SU-DHL-6 (cell line): ENCODE measurements around the gene CTBP1.
"Not testable (repeated sequence)": the region's sequence is repeated elsewhere in the genome, so short reads cannot be mapped to it uniquely, and the experiment has no call there.

Experiments used
- H2AFZ ChIP-seq: fragments of 200-600 bp; sonication (generic); 2 replicates; pipeline ENCODE4 v1.6.1; 2014; ENCODE audit warnings: low read depth, mild to moderate bottlenecking, moderate library complexity, mixed read lengths, antibody characterized with exemption, low read length; ENCODE audit not compliant: severe bottlenecking
- H3F3A ChIP-seq: fragments of 200-600 bp; shearing (Covaris generic); 2 replicates; pipeline ENCODE4 v1.6.0; 2016; ENCODE audit warnings: antibody characterized with exemption, mild to moderate bottlenecking; ENCODE audit not compliant: insufficient read depth
- H3K27ac ChIP-seq: fragments of 200-600 bp; sonication (generic); 2 replicates; pipeline ENCODE4 v1.5.1; 2016; ENCODE audit warnings: low read depth, mild to moderate bottlenecking, low read length, moderate library complexity, mixed read lengths
- H3K27me3 ChIP-seq: fragments of 200-600 bp; sonication (generic), shearing (Covaris generic); 2 replicates; pipeline ENCODE4 v1.6.0; 2014; ENCODE audit warnings: mild to moderate bottlenecking, low read length
- H3K36me3 ChIP-seq: fragments of 200-600 bp; sonication (generic); 2 replicates; pipeline ENCODE4 v1.6.1; 2014; ENCODE audit warnings: mild to moderate bottlenecking, low read length, mixed read lengths
- H3K4me2 ChIP-seq: fragments of 300-600, 200-600 bp; shearing (Covaris generic), sonication (generic); 2 replicates; pipeline ENCODE4 v1.6.0; 2014; ENCODE audit warnings: low read length, low read depth, mild to moderate bottlenecking; ENCODE audit not compliant: poor library complexity, severe bottlenecking
- H3K4me3 ChIP-seq: fragments of 200-600 bp; sonication (generic); 2 replicates; pipeline ENCODE4 v1.5.1; 2014; ENCODE audit warnings: antibody characterized with exemption, low read length, mild to moderate bottlenecking, mixed read lengths; ENCODE audit not compliant: insufficient read depth, poor library complexity, severe bottlenecking
- H3K79me2 ChIP-seq: fragments of 200-600 bp; sonication (generic); 2 replicates; pipeline ENCODE4 v1.6.1; 2014; ENCODE audit warnings: mild to moderate bottlenecking, low read length, moderate library complexity; ENCODE audit not compliant: insufficient read depth
- H3K9ac ChIP-seq: fragments of 200-600 bp; sonication (generic); 2 replicates; pipeline ENCODE4 v1.7.0; 2014; ENCODE audit warnings: mild to moderate bottlenecking, low read length
- H3K9me2 ChIP-seq: fragments of 200-600 bp; sonication (generic); replicated peaks from 2 replicates; pipeline ENCODE4 v1.6.1; 2014; ENCODE audit warnings: low read length; ENCODE audit not compliant: insufficient read depth
- H3K9me3 ChIP-seq: fragments of 200-600 bp; sonication (generic); 2 replicates; pipeline ENCODE4 v1.6.1; 2014; ENCODE audit warnings: low read length, mixed read lengths; ENCODE audit not compliant: insufficient read depth
- H4K20me1 ChIP-seq: fragments of 200-600 bp; sonication (generic); 2 replicates; pipeline ENCODE4 v1.6.1; 2014; ENCODE audit warnings: low read depth, mild to moderate bottlenecking, antibody characterized with exemption, low read length, moderate library complexity, mixed read lengths
- CTCF ChIP-seq: fragments of 200-600 bp; sonication (generic); IDR thresholded peaks from one replicate; pipeline ENCODE4 v1.5.1; 2017; ENCODE audit warnings: antibody characterized with exemption, mild to moderate bottlenecking, low read length, moderate library complexity; ENCODE audit not compliant: insufficient read depth, poor library complexity, severe bottlenecking
- EZH2phosphoT487 ChIP-seq: fragments of 200-600 bp; sonication (generic), shearing (Covaris generic); conservative IDR thresholded peaks from 2 replicates; pipeline ENCODE4 v1.6.1; 2018; ENCODE audit warnings: mild to moderate bottlenecking, antibody characterized with exemption, low read length, moderate library complexity, mixed read lengths

CTBP1 gene

DNA sequence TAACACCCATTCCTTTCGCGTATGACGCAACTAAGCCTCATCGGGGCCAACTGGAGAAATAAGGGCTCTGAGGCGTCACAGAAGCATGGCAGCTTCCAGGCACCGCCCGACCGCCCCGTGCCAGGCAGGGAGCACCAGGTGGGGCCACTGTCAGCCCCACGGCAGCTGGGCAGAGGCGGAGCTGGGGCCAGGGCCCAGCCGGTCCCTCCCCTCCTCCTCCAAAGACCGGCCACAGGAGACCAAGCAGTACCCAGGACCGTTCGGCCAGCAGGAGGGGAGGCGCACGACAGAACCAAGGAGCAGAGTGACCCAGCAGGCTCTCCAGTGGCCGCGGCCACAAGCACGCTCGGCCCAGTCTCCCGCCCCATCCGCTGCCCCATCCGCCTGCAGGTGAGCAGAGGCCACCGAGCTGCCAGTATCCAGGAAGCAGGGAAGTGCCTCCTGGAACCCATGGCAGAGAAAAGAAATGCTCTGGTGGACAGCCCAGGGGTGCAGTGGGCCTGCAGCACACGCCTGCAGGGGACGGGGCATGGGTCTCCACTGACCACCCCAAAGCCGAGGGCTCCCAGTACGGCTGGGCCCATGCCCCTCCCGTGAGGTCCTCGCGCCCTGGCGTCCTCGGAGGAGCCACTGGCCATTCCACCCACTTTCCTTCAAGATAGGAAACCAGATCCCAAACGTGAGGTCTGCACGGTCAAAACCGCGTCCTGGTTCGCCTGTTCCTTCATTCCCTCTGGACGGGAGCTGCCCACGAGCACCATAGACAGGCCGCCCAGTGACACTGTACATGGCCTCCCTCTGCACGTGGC, 9.6 kb downstream of the CTBP1 start:
- TF ChIP-seq CTCF: no peak
- TF ChIP-seq EZH2phosphoT487: no peak
- H3K9me2 ChIP-seq: no peaks in the 10 kb centered on the region
- H3K4me2 ChIP-seq: no peak overlapping the region
- peaks cover 6% of the 10 kb centered on the region; the same call in 1 of the 2 replicates for H4K20me1 ChIP-seq
- H3F3A ChIP-seq: no peaks in the 10 kb centered on the region
- H2AFZ ChIP-seq: no peak overlapping the region
- peaks cover 68% of the 10 kb centered on the region for H3K79me2 ChIP-seq
- no peak overlapping the region for H3K9ac ChIP-seq
- H3K27me3 ChIP-seq: no peaks in the 10 kb centered on the region
- no peak overlapping the region for H3K4me3 ChIP-seq
- H3K27ac ChIP-seq: no peak overlapping the region
- peaks cover 3% of the 10 kb centered on the region; the same call in 1 of the 2 replicates for H3K36me3 ChIP-seq
- no peaks in the 10 kb centered on the region for H3K9me3 ChIP-seq

GRCh38 chr4:1238676-1239000, 10.3 kb downstream of the CTBP1 start:
- no peaks in the 10 kb centered on the region for H3K27me3 ChIP-seq
- H3K36me3 ChIP-seq: peaks cover 3% of the 10 kb centered on the region; the same call in 1 of the 2 replicates
- H3K79me2 ChIP-seq: peaks cover 61% of the 10 kb centered on the region
- H3K4me2 ChIP-seq: no peak overlapping the region
- H3K9me2 ChIP-seq: no peaks in the 10 kb centered on the region
- H3K9me3 ChIP-seq: no peaks in the 10 kb centered on the region
- no peaks in the 10 kb centered on the region for H3F3A ChIP-seq
- no peak overlapping the region for H3K27ac ChIP-seq
- TF ChIP-seq CTCF: no peak
- TF ChIP-seq EZH2phosphoT487: no peak
- H3K4me3 ChIP-seq: no peak overlapping the region
- peaks cover 6% of the 10 kb centered on the region; the same call in 1 of the 2 replicates for H4K20me1 ChIP-seq
- no peak overlapping the region for H2AFZ ChIP-seq
- H3K9ac ChIP-seq: no peak overlapping the region

- Histone ChIP-seq H3K79me2 (peaks cover 56% of the 10 kb centered on the region), H3K9me3 (no peaks in the 10 kb centered on the region), H2AFZ (no peak overlapping the region), H4K20me1 (peaks cover 5% of the 10 kb centered on the region; the same call in 1 of the 2 replicates), H3K9me2 (no peaks in the 10 kb centered on the region), H3K9ac (no peak overlapping the region), H3K27ac (no peak overlapping the region), H3K4me3 (no peak overlapping the region), H3K27me3 (no peaks in the 10 kb centered on the region), H3K36me3 (peaks cover 3% of the 10 kb centered on the region; the same call in 1 of the 2 replicates), H3K4me2 (no peak overlapping the region), H3F3A (no peaks in the 10 kb centered on the region)
- TF ChIP-seq EZH2phosphoT487: no peak
- TF ChIP-seq CTCF: no peak
Measured at GRCh38 chr4:1237981-1238675, 10.8 kb downstream of the CTBP1 start.

DNA sequence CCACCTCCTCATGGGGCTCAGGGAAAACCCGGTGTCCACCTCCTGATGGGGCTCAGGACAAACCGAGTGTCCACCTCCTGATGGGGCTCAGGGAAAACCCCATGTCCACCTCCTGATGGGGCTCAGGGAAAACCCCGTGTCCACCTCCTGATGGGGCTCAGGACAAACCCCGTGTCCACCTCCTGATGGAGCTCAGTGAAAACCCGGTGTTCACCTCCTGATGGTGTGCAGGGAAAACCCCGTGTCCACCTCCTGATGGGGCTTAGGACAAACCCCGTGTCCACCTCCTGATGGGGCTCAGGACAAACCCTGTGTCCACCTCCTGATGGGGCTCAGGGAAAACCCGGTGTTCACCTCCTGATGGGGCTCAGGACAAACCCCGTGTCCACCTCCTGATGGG, 11.7 kb downstream of the CTBP1 start:
- not testable (repeated sequence) for H3K27me3 ChIP-seq, H3K27ac ChIP-seq, H2AFZ ChIP-seq, H3K4me3 ChIP-seq, H3F3A ChIP-seq, H3K9ac ChIP-seq, H3K4me2 ChIP-seq, H3K9me3 ChIP-seq, H4K20me1 ChIP-seq, H3K9me2 ChIP-seq, H3K36me3 ChIP-seq
- H3K79me2 ChIP-seq: peaks cover 48% of the 10 kb centered on the region

DNA sequence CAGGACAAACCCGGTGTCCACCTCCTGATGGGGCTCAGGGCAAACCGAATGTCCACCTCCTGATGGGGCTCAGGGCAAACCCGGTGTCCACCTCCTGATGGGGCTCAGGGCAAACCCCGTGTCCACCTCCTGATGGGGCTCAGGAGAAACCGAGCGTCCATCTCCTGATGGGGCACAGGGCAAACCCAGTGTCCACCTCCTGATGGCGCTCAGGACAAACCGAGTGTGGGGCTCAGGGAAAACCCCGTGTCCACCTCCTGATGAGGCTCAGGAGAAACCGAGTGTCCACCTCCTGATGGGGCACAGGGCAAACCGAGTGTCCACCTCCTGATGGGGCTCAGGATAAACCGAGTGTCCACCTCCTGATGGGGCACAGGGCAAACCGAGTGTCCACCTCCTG, 12.1 kb downstream of the CTBP1 start:
- not testable (repeated sequence) for H3K27ac ChIP-seq, H3K4me2 ChIP-seq, H3K9me3 ChIP-seq, H3F3A ChIP-seq, H2AFZ ChIP-seq, H3K9me2 ChIP-seq, H3K27me3 ChIP-seq, H3K9ac ChIP-seq, H3K4me3 ChIP-seq, H3K36me3 ChIP-seq, H4K20me1 ChIP-seq
- peaks cover 43% of the 10 kb centered on the region for H3K79me2 ChIP-seq
